Neural progenitor cell (in vitro differentiated cells): ENCODE results near the gene ZNF691. TPM values are rescaled to one million over a fixed set of nuclear protein-coding genes. Genes with fewer than 3 reads are reported as not detected.

Experiments used
- DNase-seq: peaks from one replicate; pipeline ENCODE4 v3.0.0-alpha.2; 2016; ENCODE audit warnings: low spot score
- H2AFZ ChIP-seq: fragments of 200-600 bp; sonication (generic); replicated peaks from 2 replicates; pipeline ENCODE4 v1.6.1; 2016; ENCODE audit warnings: antibody characterized with exemption
- H3F3A ChIP-seq: fragments of 200-600 bp; sonication (generic); 2 replicates; pipeline ENCODE4 v1.6.1; 2016; ENCODE audit warnings: antibody characterized with exemption, low read depth
- H3K27ac ChIP-seq: fragments of 200-600 bp; sonication (generic); 2 replicates; pipeline ENCODE4 v1.5.1; 2016; ENCODE audit warnings: mild to moderate bottlenecking
- H3K27me3 ChIP-seq: fragments of 200-600 bp; sonication (generic); 2 replicates; pipeline ENCODE4 v1.6.1; 2016; ENCODE audit warnings: mild to moderate bottlenecking, moderate library complexity
- H3K36me3 ChIP-seq: fragments of 200-600 bp; sonication (generic); 2 replicates; pipeline ENCODE4 v1.5.1; 2016
- H3K4me1 ChIP-seq: fragments of 200-600 bp; sonication (generic); 2 replicates; pipeline ENCODE4 v1.6.1; 2016; ENCODE audit warnings: mixed run types
- H3K4me2 ChIP-seq: fragments of 200-600 bp; sonication (generic); 2 replicates; pipeline ENCODE4 v1.6.1; 2016
- H3K4me3 ChIP-seq: fragments of 200-600 bp; sonication (generic); 2 replicates; pipeline ENCODE4 v1.5.1; 2016
- H3K79me2 ChIP-seq: fragments of 200-600 bp; sonication (generic); 2 replicates; pipeline ENCODE4 v1.6.1; 2016; ENCODE audit warnings: low read depth
- H3K9ac ChIP-seq: fragments of 200-600 bp; sonication (generic); 2 replicates; pipeline ENCODE4 v1.6.1; 2016
- H3K9me3 ChIP-seq: fragments of 200-600 bp; sonication (generic); 2 replicates; pipeline ENCODE4 v1.5.1; 2016; ENCODE audit warnings: low read depth
- H4K20me1 ChIP-seq: fragments of 200-600 bp; sonication (generic); 2 replicates; pipeline ENCODE4 v1.6.1; 2016; ENCODE audit warnings: low read depth
- H3K27ac Mint-ChIP-seq: 3 replicates; pipeline ENCODE4 v1.8.0; 2021; ENCODE audit warnings: mixed read lengths
- H3K27me3 Mint-ChIP-seq: 2 replicates; pipeline ENCODE4 v1.8.0; 2022; ENCODE audit warnings: low read depth, mild to moderate bottlenecking, inconsistent platforms, moderate library complexity, mixed read lengths; ENCODE audit not compliant: insufficient read depth
- H3K36me3 Mint-ChIP-seq: 3 replicates; pipeline ENCODE4 v1.8.0; 2021; ENCODE audit warnings: mixed read lengths
- H3K4me1 Mint-ChIP-seq: 3 replicates; pipeline ENCODE4 v1.8.0; 2021; ENCODE audit warnings: mixed read lengths
- H3K4me3 Mint-ChIP-seq: 3 replicates; pipeline ENCODE4 v1.8.0; 2021; ENCODE audit warnings: mild to moderate bottlenecking, moderate library complexity, mixed read lengths
- H3K9me3 Mint-ChIP-seq: 3 replicates; pipeline ENCODE4 v1.8.0; 2020; ENCODE audit warnings: mixed read lengths
- EZH2 ChIP-seq: fragments of 200-600 bp; sonication (generic); IDR thresholded peaks from 2 replicates; pipeline ENCODE4 v1.6.1; 2017; ENCODE audit warnings: antibody characterized with exemption, mild to moderate bottlenecking, moderate library complexity
- EZH2phosphoT487 ChIP-seq: fragments of 200-600 bp; sonication (generic); IDR thresholded peaks from 2 replicates; pipeline ENCODE4 v1.6.1; 2017; ENCODE audit warnings: antibody characterized with exemption
- total RNA-seq: library from RNA; depleted of rRNA; stranded (reverse); fragments of >200 nt; gene quantifications from 2 replicates; pipeline ENCODE4 v1.2.3, GENCODE V29; 2015; ENCODE audit warnings: low replicate concordance
- TF ChIP-seq, protein P1 (sequence below): fragments of 200-600 bp; sonication (generic); IDR thresholded peaks from 2 replicates; pipeline ENCODE4 v1.5.1; 2017; ENCODE audit warnings: antibody characterized with exemption, mild to moderate bottlenecking

ZNF691 gene
- total RNA-seq, 1 donor from 2014 or later, result 17.6 TPM

DNA sequence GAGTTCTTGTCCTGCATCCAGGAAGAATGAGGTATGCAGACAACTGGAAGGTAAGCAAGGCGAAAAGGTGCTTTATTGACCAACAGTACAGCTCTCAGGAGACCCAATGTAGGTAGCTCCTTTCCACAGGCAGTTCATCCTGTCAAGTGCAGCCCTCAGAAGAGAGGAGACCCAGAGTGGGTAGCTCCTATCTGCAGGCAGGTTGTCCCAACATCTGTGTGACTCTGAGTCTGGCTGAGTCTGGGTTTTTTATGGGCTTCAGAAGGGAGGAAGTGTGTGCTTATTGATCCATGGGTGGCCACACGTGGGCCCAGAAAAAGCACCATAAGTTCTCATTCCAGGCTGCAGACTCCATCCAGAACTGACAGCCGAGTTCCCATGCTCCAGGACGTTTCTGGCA lies 34.0 kb downstream of the ZNF691 start:
- Histone ChIP-seq H2AFZ (no peak overlapping the region), H3F3A (no peaks in the 10 kb centered on the region), H3K4me2 (no peak overlapping the region), H3K27me3 (no peaks in the 10 kb centered on the region), H3K4me1 (peaks cover 8% of the 10 kb centered on the region), H3K27ac (no peak overlapping the region), H3K79me2 (no peaks in the 10 kb centered on the region), H3K9me3 (no peaks in the 10 kb centered on the region), H4K20me1 (no peaks in the 10 kb centered on the region), H3K9ac (no peak overlapping the region), H3K4me3 (no peak overlapping the region), H3K36me3 (no peaks in the 10 kb centered on the region)
- Mint-ChIP-seq H3K27ac (no peak overlapping the region), H3K27me3 (no peaks in the 10 kb centered on the region), H3K36me3 (no peaks in the 10 kb centered on the region), H3K9me3 (no peaks in the 10 kb centered on the region), H3K4me3 (no peak overlapping the region), H3K4me1 (peaks cover 10% of the 10 kb centered on the region)
- TF ChIP-seq EZH2phosphoT487 (no peak), EZH2 (no peak)
- TF ChIP-seq, protein P1, sequence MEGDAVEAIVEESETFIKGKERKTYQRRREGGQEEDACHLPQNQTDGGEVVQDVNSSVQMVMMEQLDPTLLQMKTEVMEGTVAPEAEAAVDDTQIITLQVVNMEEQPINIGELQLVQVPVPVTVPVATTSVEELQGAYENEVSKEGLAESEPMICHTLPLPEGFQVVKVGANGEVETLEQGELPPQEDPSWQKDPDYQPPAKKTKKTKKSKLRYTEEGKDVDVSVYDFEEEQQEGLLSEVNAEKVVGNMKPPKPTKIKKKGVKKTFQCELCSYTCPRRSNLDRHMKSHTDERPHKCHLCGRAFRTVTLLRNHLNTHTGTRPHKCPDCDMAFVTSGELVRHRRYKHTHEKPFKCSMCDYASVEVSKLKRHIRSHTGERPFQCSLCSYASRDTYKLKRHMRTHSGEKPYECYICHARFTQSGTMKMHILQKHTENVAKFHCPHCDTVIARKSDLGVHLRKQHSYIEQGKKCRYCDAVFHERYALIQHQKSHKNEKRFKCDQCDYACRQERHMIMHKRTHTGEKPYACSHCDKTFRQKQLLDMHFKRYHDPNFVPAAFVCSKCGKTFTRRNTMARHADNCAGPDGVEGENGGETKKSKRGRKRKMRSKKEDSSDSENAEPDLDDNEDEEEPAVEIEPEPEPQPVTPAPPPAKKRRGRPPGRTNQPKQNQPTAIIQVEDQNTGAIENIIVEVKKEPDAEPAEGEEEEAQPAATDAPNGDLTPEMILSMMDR, result no peak
- no peak for DNase-seq

DNA sequence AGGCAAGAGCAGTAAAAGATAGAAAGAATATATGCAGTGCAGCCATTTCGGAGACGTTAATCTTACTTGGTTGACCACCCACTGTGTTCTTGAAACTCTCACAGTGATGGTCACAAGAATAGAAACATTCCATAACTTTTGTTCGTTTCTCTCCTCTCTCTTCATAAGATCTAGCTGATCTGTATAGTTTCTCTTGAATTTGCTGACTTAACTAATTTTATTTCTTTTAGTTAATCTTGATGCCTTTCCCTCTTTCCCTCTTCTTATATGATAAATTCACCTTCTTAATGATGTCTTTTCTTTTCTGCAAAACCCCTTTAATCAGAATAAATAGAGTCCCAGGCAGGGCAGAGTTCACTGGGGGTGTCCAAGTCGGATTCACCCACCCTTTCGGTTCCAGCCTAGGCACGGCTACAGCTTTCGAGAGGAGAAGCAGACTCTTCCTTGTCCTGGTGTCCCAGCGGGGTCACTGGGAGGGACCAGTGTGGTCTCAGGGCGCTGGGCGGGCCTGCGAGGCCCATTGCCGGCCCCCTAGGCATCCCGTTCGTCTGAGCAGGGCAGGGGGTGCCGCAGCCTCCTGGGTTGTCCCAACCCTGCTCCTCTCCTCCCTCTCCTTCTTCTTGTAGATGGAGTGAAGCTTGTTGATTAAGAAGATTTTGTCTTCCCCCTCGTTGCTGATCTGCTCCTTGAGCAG lies 39.8 kb downstream of the ZNF691 start:
- no peaks in the 10 kb centered on the region for H3K9me3 ChIP-seq
- H3F3A ChIP-seq, result no peaks in the 10 kb centered on the region
- H2AFZ ChIP-seq, result no peak overlapping the region
- no peak overlapping the region for H3K27ac ChIP-seq
- H3K4me2 ChIP-seq, result no peak overlapping the region
- TF ChIP-seq, protein P1, result no peak
- TF ChIP-seq EZH2phosphoT487 (no peak), EZH2 (no peak)
- no peaks in the 10 kb centered on the region for H3K36me3 ChIP-seq
- no peak overlapping the region for H3K27ac Mint-ChIP-seq
- H3K27me3 Mint-ChIP-seq, result peaks cover 6% of the 10 kb centered on the region
- H3K9me3 Mint-ChIP-seq, result no peaks in the 10 kb centered on the region
- H3K27me3 ChIP-seq, result no peaks in the 10 kb centered on the region
- no peaks in the 10 kb centered on the region for H3K79me2 ChIP-seq
- H3K4me1 ChIP-seq, result no peaks in the 10 kb centered on the region
- H3K4me3 Mint-ChIP-seq, result no peak overlapping the region
- peaks cover 10% of the 10 kb centered on the region for H3K4me1 Mint-ChIP-seq
- no peaks in the 10 kb centered on the region for H3K36me3 Mint-ChIP-seq
- H4K20me1 ChIP-seq, result no peaks in the 10 kb centered on the region
- no peak overlapping the region for H3K9ac ChIP-seq
- peak; percentile 17 for DNase-seq
- H3K4me3 ChIP-seq, result no peak overlapping the region

- peaks cover 3% of the 10 kb centered on the region for H3K4me1 ChIP-seq
- H3K79me2 ChIP-seq, result no peaks in the 10 kb centered on the region
- peaks cover 16% of the 10 kb centered on the region for H3K4me1 Mint-ChIP-seq
- H3K27ac Mint-ChIP-seq, result no peak overlapping the region
- H3F3A ChIP-seq, result no peaks in the 10 kb centered on the region
- H3K36me3 ChIP-seq, result no peaks in the 10 kb centered on the region
- no peak for TF ChIP-seq EZH2
- TF ChIP-seq, protein P1, result no peak
- TF ChIP-seq EZH2phosphoT487, result no peak
- H3K9ac ChIP-seq, result no peak overlapping the region
- no peak overlapping the region for H3K4me3 Mint-ChIP-seq
- no peak overlapping the region for H2AFZ ChIP-seq
- no peak overlapping the region for H3K4me2 ChIP-seq
- H3K9me3 ChIP-seq, result no peaks in the 10 kb centered on the region
- no peaks in the 10 kb centered on the region for H3K27me3 ChIP-seq
- peaks cover 6% of the 10 kb centered on the region for H3K27me3 Mint-ChIP-seq
- H4K20me1 ChIP-seq, result no peaks in the 10 kb centered on the region
- no peak for DNase-seq
- H3K4me3 ChIP-seq, result no peak overlapping the region
- no peak overlapping the region for H3K27ac ChIP-seq
- H3K36me3 Mint-ChIP-seq, result no peaks in the 10 kb centered on the region
- no peaks in the 10 kb centered on the region for H3K9me3 Mint-ChIP-seq
These were observed 40.4 kb downstream of the ZNF691 start for GRCh38 chr1:42886800-42887199.
